ENCODE results near the gene MRPL11. TPM values are rescaled to one million over a fixed set of nuclear protein-coding genes. Genes with fewer than 3 reads are reported as not detected.

The MRPL11 gene
- total and polyA plus RNA-seq, 8 donors, result 18.8 to 66.8 (median 40.6) TPM

DNA sequence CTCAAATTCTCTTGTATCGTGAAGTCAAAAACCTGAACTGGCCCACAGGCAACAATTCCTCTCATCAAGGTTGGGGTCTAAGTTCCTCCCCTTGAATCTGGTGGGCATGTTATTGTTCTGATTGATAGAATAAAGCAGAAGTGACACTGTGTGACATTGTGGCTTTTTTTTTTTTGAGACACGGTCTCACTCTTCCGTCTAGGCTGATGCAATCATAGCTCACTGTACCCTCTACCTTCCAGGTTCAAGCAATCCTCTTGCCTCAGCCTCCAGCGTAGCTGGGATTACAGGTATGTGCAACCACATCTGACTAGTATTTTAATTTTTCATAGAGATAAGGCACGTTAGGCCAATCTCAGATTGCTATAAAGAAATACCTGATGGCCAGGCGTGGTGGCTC is 19.2 kb upstream of the MRPL11 start:
- no peak for DNase-seq
- no peak overlapping the region for H3K27ac ChIP-seq
- TF ChIP-seq, protein P1, sequence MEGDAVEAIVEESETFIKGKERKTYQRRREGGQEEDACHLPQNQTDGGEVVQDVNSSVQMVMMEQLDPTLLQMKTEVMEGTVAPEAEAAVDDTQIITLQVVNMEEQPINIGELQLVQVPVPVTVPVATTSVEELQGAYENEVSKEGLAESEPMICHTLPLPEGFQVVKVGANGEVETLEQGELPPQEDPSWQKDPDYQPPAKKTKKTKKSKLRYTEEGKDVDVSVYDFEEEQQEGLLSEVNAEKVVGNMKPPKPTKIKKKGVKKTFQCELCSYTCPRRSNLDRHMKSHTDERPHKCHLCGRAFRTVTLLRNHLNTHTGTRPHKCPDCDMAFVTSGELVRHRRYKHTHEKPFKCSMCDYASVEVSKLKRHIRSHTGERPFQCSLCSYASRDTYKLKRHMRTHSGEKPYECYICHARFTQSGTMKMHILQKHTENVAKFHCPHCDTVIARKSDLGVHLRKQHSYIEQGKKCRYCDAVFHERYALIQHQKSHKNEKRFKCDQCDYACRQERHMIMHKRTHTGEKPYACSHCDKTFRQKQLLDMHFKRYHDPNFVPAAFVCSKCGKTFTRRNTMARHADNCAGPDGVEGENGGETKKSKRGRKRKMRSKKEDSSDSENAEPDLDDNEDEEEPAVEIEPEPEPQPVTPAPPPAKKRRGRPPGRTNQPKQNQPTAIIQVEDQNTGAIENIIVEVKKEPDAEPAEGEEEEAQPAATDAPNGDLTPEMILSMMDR (IDR thresholded peaks at IDR 0.05), result no peak
- no peak for TF ChIP-seq EP300 (IDR thresholded peaks at IDR 0.05)
- TF ChIP-seq POLR2AphosphoS5 (IDR thresholded peaks at IDR 0.05), result no peak
- no peak for TF ChIP-seq POLR2A (IDR thresholded peaks at IDR 0.05)
- H3K9me3 ChIP-seq, result no peaks in the 10 kb centered on the region
- no peaks in the 10 kb centered on the region for H3K36me3 ChIP-seq
- 67 to 81% (median 73%) methylated on average over 6 of the region's 6 CpGs for WGBS, 5 donors
- H3K4me3 ChIP-seq, result no peak overlapping the region
- intact Hi-C loops (cut with DNase I; ENCODE audit: low total_unique reads), result no loop called here
- no peaks in the 10 kb centered on the region for H3K27me3 ChIP-seq
- no peaks in the 10 kb centered on the region for H3K4me1 ChIP-seq

DNA sequence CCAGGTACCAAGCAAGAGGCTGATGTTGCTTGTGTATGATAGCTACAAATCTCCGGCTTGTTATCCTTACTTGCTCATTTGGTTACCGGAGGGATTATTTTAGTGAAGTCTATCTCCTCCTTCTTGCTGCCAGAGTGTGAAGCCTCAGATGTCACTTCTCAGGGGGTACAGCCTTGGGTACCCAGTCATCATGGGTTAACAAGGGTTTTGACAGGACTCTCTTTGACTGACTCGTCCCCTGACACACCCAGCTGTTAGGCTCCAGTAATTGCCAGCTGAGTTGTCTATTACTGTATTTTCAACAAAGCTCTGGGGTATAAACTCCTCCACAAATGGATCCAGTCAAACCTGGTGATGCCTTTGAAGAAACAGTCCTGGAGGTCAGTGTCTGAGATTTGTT is 16.2 kb upstream of the MRPL11 start:
- H3K4me3 ChIP-seq, result no peak overlapping the region
- no peak for DNase-seq
- H3K27ac ChIP-seq, result no peak overlapping the region
- intact Hi-C loops (cut with DNase I; ENCODE audit: low total_unique reads), result no loop called here
- no peaks in the 10 kb centered on the region for H3K36me3 ChIP-seq
- no peaks in the 10 kb centered on the region for H3K9me3 ChIP-seq
- TF ChIP-seq, protein P1 (IDR thresholded peaks at IDR 0.05), result no peak
- TF ChIP-seq POLR2A (IDR thresholded peaks at IDR 0.05) (no peak), POLR2AphosphoS5 (IDR thresholded peaks at IDR 0.05) (no peak), EP300 (IDR thresholded peaks at IDR 0.05) (no peak)
- 35 to 60% (median 57%) methylated on average over 3 of the region's 3 CpGs for WGBS, 5 donors
- no peaks in the 10 kb centered on the region for H3K27me3 ChIP-seq
- H3K4me1 ChIP-seq, result no peaks in the 10 kb centered on the region

DNA sequence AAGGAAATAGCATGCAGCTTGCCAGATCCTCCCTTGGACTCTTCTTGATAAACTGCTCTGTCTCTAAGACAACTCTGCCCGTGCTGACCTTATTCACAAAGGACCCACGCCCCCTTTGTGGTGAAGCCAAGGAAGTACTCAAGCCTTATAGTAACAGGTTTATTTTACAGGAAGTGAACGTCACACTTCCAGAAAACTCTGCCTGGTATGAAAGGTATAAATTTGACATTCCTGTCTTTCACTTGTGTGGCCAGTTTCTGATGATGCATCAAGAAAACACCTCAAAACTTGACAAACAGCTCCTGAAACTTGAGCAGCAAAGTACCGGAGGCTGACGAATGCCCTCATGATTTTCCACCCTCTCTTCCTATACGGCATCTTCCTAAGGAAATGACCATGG is 15.6 kb upstream of the MRPL11 start:
- H3K4me3 ChIP-seq, result no peak overlapping the region
- no peaks in the 10 kb centered on the region for H3K9me3 ChIP-seq
- no peaks in the 10 kb centered on the region for H3K4me1 ChIP-seq
- no peaks in the 10 kb centered on the region for H3K36me3 ChIP-seq
- TF ChIP-seq, protein P1 (IDR thresholded peaks at IDR 0.05), result no peak
- no peak for TF ChIP-seq POLR2A (IDR thresholded peaks at IDR 0.05)
- TF ChIP-seq EP300 (IDR thresholded peaks at IDR 0.05), result no peak
- no peak for TF ChIP-seq POLR2AphosphoS5 (IDR thresholded peaks at IDR 0.05)
- DNase-seq, result peak in 1 of 2 donors; percentile 58
- intact Hi-C loops (cut with DNase I; ENCODE audit: low total_unique reads), result no loop called here
- no peaks in the 10 kb centered on the region for H3K27me3 ChIP-seq
- 35 to 36% (median 36%) methylated on average over 6 of the region's 6 CpGs for WGBS, 5 donors
- H3K27ac ChIP-seq, result no peak overlapping the region

DNA sequence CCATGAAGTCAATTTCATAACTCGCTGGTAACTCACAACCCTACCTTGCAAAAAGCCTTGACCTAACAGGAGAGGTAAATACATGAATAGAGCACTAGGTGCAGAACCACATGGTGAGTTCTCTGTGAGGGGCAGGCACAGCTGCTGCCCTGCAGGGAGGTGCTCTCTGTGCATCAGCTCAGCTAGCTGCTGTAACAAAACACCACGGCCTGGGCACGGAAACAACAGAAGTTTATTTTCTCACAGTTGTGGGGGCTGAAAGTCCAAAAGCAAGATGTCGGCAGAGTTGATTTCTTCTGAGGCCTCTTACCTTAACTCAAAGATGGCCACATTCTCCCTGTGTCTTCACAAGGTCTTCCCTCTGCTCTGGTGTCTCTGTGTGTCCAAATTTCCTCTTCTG is 13.0 kb upstream of the MRPL11 start:
- H3K9me3 ChIP-seq, result no peaks in the 10 kb centered on the region
- H3K4me1 ChIP-seq, result no peaks in the 10 kb centered on the region
- intact Hi-C loops (cut with DNase I; ENCODE audit: low total_unique reads), result no loop called here
- DNase-seq, result no peak
- H3K27ac ChIP-seq, result no peak overlapping the region
- WGBS, 5 donors, result 75 to 84% (median 81%) methylated on average over 4 of the region's 4 CpGs
- H3K4me3 ChIP-seq, result no peak overlapping the region
- no peaks in the 10 kb centered on the region for H3K27me3 ChIP-seq
- no peaks in the 10 kb centered on the region for H3K36me3 ChIP-seq
- TF ChIP-seq POLR2AphosphoS5 (IDR thresholded peaks at IDR 0.05) (no peak), POLR2A (IDR thresholded peaks at IDR 0.05) (no peak), EP300 (IDR thresholded peaks at IDR 0.05) (no peak)
- TF ChIP-seq, protein P1 (IDR thresholded peaks at IDR 0.05), result no peak
